Rectal smooth muscle tissue (tissue), 1 donor: ENCODE measurements around the gene SELENOO.

Experiments used
- H3K27ac ChIP-seq: one replicate; pipeline ENCODE4 v1.7.0; 2013; ENCODE audit warnings: low read depth, low read length, inconsistent platforms
- H3K27me3 ChIP-seq: one replicate; pipeline ENCODE4 v1.7.0; 2013; ENCODE audit warnings: low read length; ENCODE audit not compliant: control insufficient read depth, insufficient read depth
- H3K36me3 ChIP-seq: one replicate; pipeline ENCODE4 v1.7.0; 2013; ENCODE audit warnings: low read length; ENCODE audit not compliant: control insufficient read depth, insufficient read depth
- H3K4me1 ChIP-seq: one replicate; pipeline ENCODE4 v1.7.0; 2013; ENCODE audit warnings: low read length; ENCODE audit not compliant: control insufficient read depth, insufficient read depth
- H3K4me3 ChIP-seq: one replicate; pipeline ENCODE4 v1.7.0; 2013; ENCODE audit warnings: low read length
- H3K9ac ChIP-seq: one replicate; pipeline ENCODE4 v1.7.0; 2013; ENCODE audit warnings: low read length

Gene SELENOO

DNA sequence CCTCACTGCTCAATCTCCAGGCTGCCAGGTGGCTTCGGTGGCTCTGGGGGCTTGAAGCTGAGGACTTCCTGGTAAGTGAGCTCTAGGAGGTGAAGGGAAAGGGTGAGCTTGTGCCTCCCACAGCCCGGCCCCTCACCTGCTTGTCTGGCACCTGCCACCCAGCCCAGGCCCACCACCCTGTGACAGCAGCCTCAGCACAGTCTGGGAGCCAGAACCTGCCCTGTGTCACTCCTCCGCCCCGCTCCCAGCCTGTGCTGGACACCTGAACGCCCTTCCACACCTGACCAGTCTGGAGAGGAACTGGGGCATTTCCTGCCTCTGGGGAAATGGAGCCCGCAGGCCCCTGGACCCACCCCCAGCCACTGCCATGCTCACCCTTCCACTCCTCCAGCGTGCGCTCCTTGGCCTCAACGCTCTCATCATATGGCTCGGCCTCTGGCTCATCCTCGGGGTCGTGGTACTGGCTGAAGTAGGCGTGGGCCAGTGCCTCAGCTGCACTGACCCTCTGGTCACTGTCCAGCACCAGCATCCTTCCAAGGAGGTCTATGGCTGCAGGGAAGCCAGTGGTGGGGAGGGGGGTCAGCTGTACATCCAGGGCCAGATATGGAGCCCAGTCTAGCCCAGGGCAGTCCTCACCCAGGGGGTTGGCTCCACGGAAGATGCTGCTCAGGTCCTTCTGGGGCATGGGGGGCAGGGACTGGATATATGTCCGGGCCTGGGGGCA lies 64.3 kb downstream of the SELENOO start:
- Histone ChIP-seq H3K4me1 (peaks cover 2% of the 10 kb centered on the region), H3K9ac (no peak overlapping the region), H3K27me3 (peaks cover 27% of the 10 kb centered on the region), H3K4me3 (no peak overlapping the region), H3K36me3 (no peaks in the 10 kb centered on the region), H3K27ac (no peak overlapping the region)

DNA sequence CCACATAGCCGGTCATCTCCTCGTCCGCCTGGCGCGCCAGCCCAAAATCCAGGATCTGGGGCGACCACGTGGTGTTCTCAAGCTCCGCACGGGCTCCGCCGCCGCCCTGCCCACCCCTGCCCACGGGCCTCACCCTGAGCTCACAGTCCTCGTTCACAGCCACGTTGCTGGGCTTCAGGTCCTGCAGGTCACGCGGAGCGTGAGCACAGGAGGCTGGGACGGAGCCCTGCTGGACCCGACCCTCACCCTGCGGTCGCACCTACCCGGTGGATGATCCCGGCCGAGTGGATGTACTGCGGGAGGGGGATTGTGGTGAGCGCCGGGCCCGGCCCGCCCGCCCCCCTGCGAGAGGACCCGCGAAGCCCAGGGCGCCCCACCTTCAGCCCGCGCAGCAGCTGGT lies 66.2 kb downstream of the SELENOO start:
- H3K4me3 ChIP-seq: no peak overlapping the region

More for the DNA sequence above, 66.2 kb downstream of the SELENOO start:
- Histone ChIP-seq H3K4me1 (peaks cover 8% of the 10 kb centered on the region), H3K27ac (no peak overlapping the region), H3K27me3 (peaks cover 19% of the 10 kb centered on the region), H3K36me3 (no peaks in the 10 kb centered on the region), H3K9ac (no peak overlapping the region)
